Ovary (tissue), 9 donors: ENCODE measurements around the gene ZNF32. TPM values are rescaled to one million over a fixed set of nuclear protein-coding genes. Genes with fewer than 3 reads are reported as not detected.
A peak's percentile ranks its signal among the peaks of the same experiment; 100 is the strongest.

Source experiments
- DNase-seq, 5 donors: peaks; one replicate each; pipeline ENCODE4 v3.0.0-alpha.2; 2019 to 2020
- H3K27ac ChIP-seq, 2 donors: fragments of 200-600 bp; one replicate each; pipeline versions ENCODE4 v1.5.1 to v1.8.0; 2019 to 2022
- H3K27me3 ChIP-seq: fragments of 200-600 bp; one replicate; pipeline ENCODE4 v1.8.0; 2022
- H3K36me3 ChIP-seq: fragments of 200-600 bp; sonication (generic); one replicate; pipeline ENCODE4 v1.5.1; 2019
- H3K4me1 ChIP-seq: one replicate; pipeline ENCODE4 v1.8.1; 2013; ENCODE audit warnings: mild to moderate bottlenecking, moderate library complexity; ENCODE audit not compliant: insufficient read depth
- H3K4me3 ChIP-seq: fragments of 200-600 bp; sonication (generic); one replicate; pipeline ENCODE4 v1.5.1; 2017
- H3K9me3 ChIP-seq, 2 donors: fragments of 200-600 bp in 1 of 2; sonication (generic) in 1 of 2; one replicate each; pipeline versions ENCODE4 v1.5.1 to v1.8.1; 2013 to 2019; ENCODE audit warnings: mild to moderate bottlenecking in 1 of 2, moderate library complexity in 1 of 2
- CTCF ChIP-seq, 3 donors: fragments of 450-650 bp in 2 of 3; fragments of 200-600 bp in 1 of 3; IDR thresholded peaks; one replicate each; pipeline versions ENCODE4 v1.5.1 to v1.8.0; 2016 to 2022; ENCODE audit warnings: antibody characterized with exemption in 3 of 3, mild to moderate bottlenecking in 1 of 3
- EP300 ChIP-seq: sonication (generic); formaldehyde crosslinking; IDR thresholded peaks from one replicate; pipeline ENCODE4 v1.6.1; 2017; ENCODE audit warnings: antibody characterized with exemption
- POLR2A ChIP-seq: fragments of 450-650 bp; IDR thresholded peaks from one replicate; pipeline ENCODE4 v1.6.1; 2017; ENCODE audit warnings: antibody characterized with exemption, mild to moderate bottlenecking, moderate library complexity
- WGBS, 3 donors: extraction: QIAGEN DNeasy Blood & Tissue Kit in 1 of 3; methylation state at CpG; one replicate each; pipeline versions ENCODE4 v1.1.5 to v1.1.7; 2013 to 2017; 5-methylcytosine and 5-hydroxymethylcytosine counted together
- intact Hi-C, 4 donors: fragments of 100-400 bp; cut with DNase I; formaldehyde crosslinking; loops; one replicate each; pipeline versions ENCODE4 v1.11.0 to v1.15.1; 2022 to 2023
- polyA plus RNA-seq, 2 donors: library from polyadenylated mRNA; stranded (reverse); fragments of 200-250 nt in 1 of 2; fragments of 350-450 nt in 1 of 2; fragmentation: Illumina TruSeq in 1 of 2; extraction: RNeasy Lipid Tissue Mini Kit (QIAGEN cat#74804) in 1 of 2; gene quantifications; one replicate each; pipeline ENCODE4 v1.2.3, GENCODE V29; 2013 to 2014
- total RNA-seq, 7 donors: library from RNA; depleted of rRNA in 2 of 7; stranded (reverse); fragments of >200 nt in 2 of 7; fragmentation: NEBNext Ultra II Directional in 3 of 7; extraction: Animal tissue kit (Norgen Biotek cat#: 25700) in 3 of 7; gene quantifications; one replicate each; pipeline versions ENCODE4 v1.1.0 to v1.2.4, GENCODE V29; 2016 to 2023
- donor health status: DM: no; HTN: no; CAD: no; lungs with moderate emphysema.
- donor health status: DM: no; HTN: no; CAD: no.
- donor health status: Bipolar disorder and iron deficiency.
- donor health status: DM: yes; HTN: yes; CAD: no.
- donor health status: DM: no; HTN: no; CAD: no.
- donor health status: DM: yes; HTN: yes; CAD: no.

Gene ZNF32
- total and polyA plus RNA-seq, 9 donors, result 31.8 to 73.1 (median 53.5) TPM

GRCh38 chr10:43674553-43675210 is 26.0 kb upstream of the ZNF32 start:
- WGBS, 3 donors, result 77 to 81% (median 78%) methylated on average over 13 of the region's 13 CpGs

GRCh38 chr10:43673471-43673870 is 24.8 kb upstream of the ZNF32 start:
- Histone ChIP-seq H3K4me1 (no peaks in the 10 kb centered on the region), H3K9me3 (no peaks in the 10 kb centered on the region), H3K27ac (no peak overlapping the region), H3K4me3 (no peak overlapping the region), H3K36me3 (no peaks in the 10 kb centered on the region), H3K27me3 (no peaks in the 10 kb centered on the region)
- intact Hi-C loops, result loop anchor here (5.0 kb wide), 4 partner anchors 714 to 1194 kb away; partner anchors contain the start of gene CXCL12 (in 2 of the 4)
- no peak for DNase-seq
- 83 to 85% (median 85%) methylated on average over 7 of the region's 7 CpGs for WGBS, 3 donors
- TF ChIP-seq POLR2A (no peak), CTCF (IDR thresholded peaks at IDR 0.05) (no peak), EP300 (no peak)

More at GRCh38 chr10:43674553-43675210, 26.0 kb upstream of the ZNF32 start:
- Histone ChIP-seq H3K27ac (no peak overlapping the region), H3K9me3 (no peaks in the 10 kb centered on the region), H3K27me3 (no peaks in the 10 kb centered on the region), H3K36me3 (no peaks in the 10 kb centered on the region), H3K4me3 (no peak overlapping the region), H3K4me1 (no peaks in the 10 kb centered on the region)
- no peak for DNase-seq
- TF ChIP-seq EP300, result no peak
- no peak for TF ChIP-seq POLR2A
- no peak for TF ChIP-seq CTCF (IDR thresholded peaks at IDR 0.05)
- intact Hi-C loops, result loop anchor here (5.0 kb wide), 4 partner anchors 713 to 1193 kb away; partner anchors contain the start of gene CXCL12 (in 2 of the 4)

- WGBS, 3 donors, result 46 to 49% (median 47%) methylated on average over 18 of the region's 18 CpGs
- intact Hi-C loops, result loop anchor here (2.0 to 5.0 kb wide), 5 partner anchors 715 to 1195 kb away; partner anchors contain the start of gene CXCL12 (in 2 of the 4)
- Histone ChIP-seq H3K4me3 (no peak overlapping the region), H3K36me3 (no peaks in the 10 kb centered on the region), H3K9me3 (no peaks in the 10 kb centered on the region), H3K4me1 (no peaks in the 10 kb centered on the region), H3K27ac (no peak overlapping the region), H3K27me3 (no peaks in the 10 kb centered on the region)
- peak; percentile 40 to 60 (median 53) for DNase-seq
- TF ChIP-seq POLR2A (no peak), CTCF (IDR thresholded peaks at IDR 0.05) (peak; percentile 44 to 89 (median 80))
Measured at GRCh38 chr10:43671659-43672531, 23.2 kb upstream of the ZNF32 start.

- TF ChIP-seq CTCF (IDR thresholded peaks at IDR 0.05) (no peak), POLR2A (no peak), EP300 (no peak)
- Histone ChIP-seq H3K36me3 (no peaks in the 10 kb centered on the region), H3K4me1 (no peaks in the 10 kb centered on the region), H3K9me3 (no peaks in the 10 kb centered on the region), H3K4me3 (no peak overlapping the region), H3K27me3 (no peaks in the 10 kb centered on the region), H3K27ac (no peak overlapping the region)
- intact Hi-C loops, result no loop called here
- WGBS, 3 donors, result 88 to 98% (median 90%) methylated on average over 3 of the region's 3 CpGs
- DNase-seq, result no peak
Measured at GRCh38 chr10:43669386-43669785, 20.7 kb upstream of the ZNF32 start.
